ENCODE data around the gene ELMO1. TPM values are rescaled to one million over a fixed set of nuclear protein-coding genes. Genes with fewer than 3 reads are reported as not detected.

ELMO1 gene
- total RNA-seq, 2 donors from 2014 or later, result 10.9 to 56.0 TPM

GRCh38 chr7:37100735-37101331, 347.8 kb downstream of the ELMO1 start:
- H3K36me3 ChIP-seq (replicated peaks in 1 of 2; ENCODE audit: insufficient read depth in 1 of 2, low read depth in 2 of 2), result no peaks in the 10 kb centered on the region
- ATAC-seq (no peak), DNase-seq (peak in 2 of 4 donors; percentile 23 to 32)
- TF ChIP-seq CTCF (IDR thresholded peaks at IDR 0.05), result no peak
- TF ChIP-seq POLR2A (IDR thresholded peaks at IDR 0.05), result no peak
- no peak overlapping the region for H3K4me3 ChIP-seq
- H3K4me1 ChIP-seq, result peaks cover 4% of the 10 kb centered on the region
- 72 to 73% methylated on average over 7 of the region's 7 CpGs for WGBS, 2 donors
- no peaks in the 10 kb centered on the region for H3K9me3 ChIP-seq
- no peak overlapping the region for H3K27ac ChIP-seq
- intact Hi-C loops (cut with DNase I), result no loop called here
- no peaks in the 10 kb centered on the region for H3K27me3 ChIP-seq

GRCh38 chr7:37098762-37099161, 349.9 kb downstream of the ELMO1 start:
- DNase-seq, result no peak
- Histone ChIP-seq H3K27me3 (no peaks in the 10 kb centered on the region), H3K36me3 (replicated peaks in 1 of 2; ENCODE audit: insufficient read depth in 1 of 2, low read depth in 2 of 2) (no peaks in the 10 kb centered on the region), H3K4me1 (peaks cover 4% of the 10 kb centered on the region), H3K27ac (no peak overlapping the region), H3K4me3 (no peak overlapping the region), H3K9me3 (no peaks in the 10 kb centered on the region)
- intact Hi-C loops (cut with DNase I), result no loop called here
- ATAC-seq, result no peak
- TF ChIP-seq POLR2A (IDR thresholded peaks at IDR 0.05) (no peak), CTCF (IDR thresholded peaks at IDR 0.05) (no peak)
- 93 to 97% methylated on average over 2 of the region's 2 CpGs for WGBS, 2 donors

- Histone ChIP-seq H3K27ac (no peak overlapping the region), H3K36me3 (replicated peaks in 1 of 2; ENCODE audit: insufficient read depth in 1 of 2, low read depth in 2 of 2) (no peaks in the 10 kb centered on the region), H3K9me3 (no peaks in the 10 kb centered on the region), H3K4me3 (no peak overlapping the region), H3K4me1 (peaks cover 11% of the 10 kb centered on the region), H3K27me3 (no peaks in the 10 kb centered on the region)
- DNase-seq, result no peak
- 47 to 93% methylated on average over 1 of the region's 1 CpG for WGBS, 2 donors
- TF ChIP-seq POLR2A (IDR thresholded peaks at IDR 0.05) (no peak), CTCF (IDR thresholded peaks at IDR 0.05) (no peak)
- no peak for ATAC-seq
- intact Hi-C loops (cut with DNase I), result no loop called here
Measured at GRCh38 chr7:37097983-37098382, 350.7 kb downstream of the ELMO1 start.

GRCh38 chr7:37097276-37097675, 351.4 kb downstream of the ELMO1 start:
- Histone ChIP-seq H3K27ac (no peak overlapping the region), H3K36me3 (replicated peaks in 1 of 2; ENCODE audit: insufficient read depth in 1 of 2, low read depth in 2 of 2) (no peaks in the 10 kb centered on the region), H3K9me3 (no peaks in the 10 kb centered on the region), H3K4me1 (peaks cover 17% of the 10 kb centered on the region), H3K27me3 (no peaks in the 10 kb centered on the region), H3K4me3 (no peak overlapping the region)
- ATAC-seq, result no peak
- intact Hi-C loops (cut with DNase I), result no loop called here
- WGBS, 2 donors, result 75 to 87% methylated on average over 8 of the region's 8 CpGs
- no peak for DNase-seq
- TF ChIP-seq POLR2A (IDR thresholded peaks at IDR 0.05), result no peak
- peak in 6 of 7 experiments; percentile 12 to 49 (median 24) for TF ChIP-seq CTCF (IDR thresholded peaks at IDR 0.05)

- intact Hi-C loops (cut with DNase I), result no loop called here
- TF ChIP-seq POLR2A (IDR thresholded peaks at IDR 0.05), result no peak
- TF ChIP-seq CTCF (IDR thresholded peaks at IDR 0.05), result no peak
- WGBS, 2 donors, result 89 to 96% methylated on average over 6 of the region's 6 CpGs
- Histone ChIP-seq H3K36me3 (replicated peaks in 1 of 2; ENCODE audit: insufficient read depth in 1 of 2, low read depth in 2 of 2) (no peaks in the 10 kb centered on the region), H3K27ac (no peak overlapping the region), H3K4me3 (no peak overlapping the region), H3K9me3 (no peaks in the 10 kb centered on the region), H3K27me3 (no peaks in the 10 kb centered on the region), H3K4me1 (peaks cover 17% of the 10 kb centered on the region)
- ATAC-seq, result no peak
- DNase-seq, result no peak
Measured at GRCh38 chr7:37096341-37096740, 352.3 kb downstream of the ELMO1 start.

All from body of pancreas (tissue), 4 donors.